KMS-11 (cell line): ENCODE data around the gene KIF6.

Source experiments
- H2AFZ ChIP-seq: fragments of 200-600 bp; sonication (generic); 2 replicates; pipeline ENCODE4 v1.6.1; 2016; ENCODE audit warnings: antibody characterized with exemption, mixed run types, low read depth
- H3K27ac ChIP-seq: fragments of 200-600 bp; sonication (generic); 2 replicates; pipeline ENCODE4 v1.6.1; 2016; ENCODE audit warnings: mild to moderate bottlenecking, mixed run types
- H3K27me3 ChIP-seq: fragments of 200-600 bp; sonication (generic); 2 replicates; pipeline ENCODE4 v1.6.1; 2017; ENCODE audit warnings: mild to moderate bottlenecking, low read depth, mixed run types, moderate library complexity; ENCODE audit not compliant: insufficient read depth
- H3K36me3 ChIP-seq: fragments of 200-600 bp; sonication (generic); 2 replicates; pipeline ENCODE4 v1.6.1; 2017; ENCODE audit warnings: mild to moderate bottlenecking, mixed run types; ENCODE audit not compliant: insufficient read depth
- H3K4me1 ChIP-seq: fragments of 200-600 bp; sonication (generic); 2 replicates; pipeline ENCODE4 v1.6.1; 2016; ENCODE audit warnings: mild to moderate bottlenecking, low read depth, mixed run types; ENCODE audit not compliant: poor library complexity, severe bottlenecking
- H3K4me2 ChIP-seq: fragments of 200-600 bp; sonication (generic); 2 replicates; pipeline ENCODE4 v1.7.0; 2016; ENCODE audit warnings: mild to moderate bottlenecking, mixed run types
- H3K4me3 ChIP-seq: fragments of 200-600 bp; sonication (generic); IDR thresholded peaks from 2 replicates; pipeline ENCODE4 v1.6.1; 2017; ENCODE audit warnings: low read depth, low read length, mixed read lengths; ENCODE audit not compliant: insufficient read depth
- H3K79me2 ChIP-seq: fragments of 200-600 bp; sonication (generic); 2 replicates; pipeline ENCODE4 v1.6.1; 2016; ENCODE audit warnings: low read depth, mixed run types; ENCODE audit not compliant: insufficient read depth
- H3K9ac ChIP-seq: fragments of 200-600 bp; sonication (generic); 2 replicates; pipeline ENCODE4 v1.6.1; 2016; ENCODE audit warnings: mild to moderate bottlenecking, mixed run types
- H4K20me1 ChIP-seq: fragments of 200-600 bp; sonication (generic); 2 replicates; pipeline ENCODE4 v1.6.1; 2016; ENCODE audit warnings: mild to moderate bottlenecking, mixed run types; ENCODE audit not compliant: insufficient read depth
- CTCF ChIP-seq: fragments of 200-600 bp; sonication (generic); conservative IDR thresholded peaks from 2 replicates; pipeline ENCODE4 v1.6.1; 2017; ENCODE audit warnings: low read depth, mild to moderate bottlenecking, antibody characterized with exemption, low read length, moderate library complexity, mixed read lengths

Gene KIF6

GRCh38 chr6:39563566-39564311, 161.5 kb downstream of the KIF6 start:
- Histone ChIP-seq H3K4me1 (no peaks in the 10 kb centered on the region), H3K4me2 (no peak overlapping the region), H3K79me2 (no peaks in the 10 kb centered on the region), H3K36me3 (no peaks in the 10 kb centered on the region), H3K9ac (no peak overlapping the region), H3K27me3 (no peaks in the 10 kb centered on the region), H3K27ac (no peak overlapping the region), H2AFZ (no peak overlapping the region), H3K4me3 (no peak overlapping the region), H4K20me1 (no peaks in the 10 kb centered on the region)
- TF ChIP-seq CTCF, result no peak

DNA sequence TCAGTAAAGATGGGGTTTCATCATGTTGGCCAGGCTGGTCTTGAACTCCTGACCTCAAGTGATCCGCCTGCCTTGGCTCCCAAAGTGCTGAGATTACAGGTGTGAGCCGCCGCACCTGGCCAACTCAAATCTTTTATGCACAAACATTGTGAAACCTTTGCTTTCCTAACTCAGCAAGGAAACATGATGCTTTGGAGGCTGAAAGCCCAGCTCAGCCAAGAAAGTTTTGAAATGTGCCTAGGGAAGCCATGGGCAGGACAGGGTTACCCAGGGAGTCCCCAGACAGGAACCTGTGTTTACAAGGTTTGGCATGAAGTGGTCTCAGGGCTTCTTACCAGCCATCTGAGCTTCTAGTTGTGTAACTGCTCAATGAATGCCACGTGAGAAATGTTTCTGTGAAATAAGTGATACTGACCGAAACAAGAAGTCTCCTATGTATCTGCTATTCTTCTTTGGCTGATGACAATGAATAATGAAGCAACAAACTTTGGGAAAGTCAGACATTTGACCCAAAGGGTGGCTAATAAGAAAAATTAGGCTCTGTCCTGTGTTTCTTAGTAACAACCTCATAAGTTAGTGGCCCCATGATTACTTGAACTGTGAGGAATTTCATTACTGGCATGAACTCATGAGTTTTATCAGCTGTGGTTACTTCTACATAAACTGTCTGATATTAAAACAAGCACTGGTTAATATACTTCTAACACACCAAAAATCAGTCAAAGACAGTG, 163.5 kb downstream of the KIF6 start:
- no peaks in the 10 kb centered on the region for H3K79me2 ChIP-seq
- no peak overlapping the region for H3K27ac ChIP-seq
- H3K27me3 ChIP-seq, result no peaks in the 10 kb centered on the region
- H3K4me1 ChIP-seq, result no peaks in the 10 kb centered on the region
- no peaks in the 10 kb centered on the region for H3K36me3 ChIP-seq
- H2AFZ ChIP-seq, result no peak overlapping the region
- no peaks in the 10 kb centered on the region for H4K20me1 ChIP-seq
- no peak overlapping the region for H3K9ac ChIP-seq
- no peak for TF ChIP-seq CTCF
- no peak overlapping the region for H3K4me3 ChIP-seq
- H3K4me2 ChIP-seq, result no peak overlapping the region

DNA sequence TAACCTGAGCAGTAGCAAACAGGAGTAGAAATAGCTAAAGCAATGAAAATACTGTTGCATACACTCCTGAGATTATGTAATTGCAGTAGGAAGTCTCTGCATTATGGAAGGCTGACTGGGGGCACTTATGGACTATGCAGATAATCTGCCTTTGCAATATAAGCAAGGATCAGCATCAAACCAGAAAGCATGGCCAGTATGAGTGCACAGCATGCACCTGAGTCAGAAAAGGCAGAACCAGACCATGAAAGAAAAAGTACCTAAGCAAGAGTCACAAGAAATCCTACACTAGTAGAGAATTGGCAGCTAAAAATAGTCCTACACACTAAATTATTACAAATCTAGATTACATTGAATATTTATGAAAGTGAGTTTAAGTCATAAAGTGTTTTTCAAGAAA, 164.3 kb downstream of the KIF6 start:
- Histone ChIP-seq H3K27me3 (no peaks in the 10 kb centered on the region), H2AFZ (no peak overlapping the region), H3K9ac (no peak overlapping the region), H3K4me1 (no peaks in the 10 kb centered on the region), H4K20me1 (no peaks in the 10 kb centered on the region), H3K79me2 (no peaks in the 10 kb centered on the region), H3K4me2 (no peak overlapping the region), H3K36me3 (no peaks in the 10 kb centered on the region), H3K4me3 (no peak overlapping the region), H3K27ac (no peak overlapping the region)
- TF ChIP-seq CTCF, result no peak

DNA sequence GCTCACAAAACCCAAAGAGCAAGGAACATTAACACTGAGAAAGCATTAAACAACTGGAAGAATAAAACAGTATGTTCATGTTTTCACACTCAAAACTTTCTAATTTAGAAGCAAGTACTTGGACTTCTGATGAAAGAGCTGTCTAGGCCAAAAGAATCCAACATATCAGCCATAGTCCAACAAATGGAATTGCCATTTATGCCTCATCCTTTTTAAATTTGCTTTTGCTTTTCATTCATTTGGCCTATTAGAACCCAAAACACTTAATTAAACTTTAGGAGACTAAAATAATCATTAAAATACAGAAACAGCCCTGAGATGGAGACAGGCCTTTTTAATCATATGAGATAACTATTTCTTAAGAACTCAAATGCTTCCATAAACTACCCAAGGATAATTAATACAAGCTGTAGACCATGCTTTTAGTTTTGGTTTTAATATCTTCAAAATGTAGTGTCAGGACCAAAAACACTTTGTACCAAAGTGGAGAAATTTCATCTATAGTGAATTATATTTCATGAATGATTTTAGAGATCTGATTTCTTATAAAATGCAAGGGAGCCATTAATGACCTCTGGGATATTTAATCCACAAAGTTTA, 166.5 kb downstream of the KIF6 start:
- H4K20me1 ChIP-seq, result no peaks in the 10 kb centered on the region
- H3K4me3 ChIP-seq, result no peak overlapping the region
- no peaks in the 10 kb centered on the region for H3K36me3 ChIP-seq
- TF ChIP-seq CTCF, result no peak
- no peaks in the 10 kb centered on the region for H3K4me1 ChIP-seq
- H3K4me2 ChIP-seq, result no peak overlapping the region
- no peaks in the 10 kb centered on the region for H3K79me2 ChIP-seq
- H3K9ac ChIP-seq, result no peak overlapping the region
- H2AFZ ChIP-seq, result no peak overlapping the region
- H3K27me3 ChIP-seq, result no peaks in the 10 kb centered on the region
- H3K27ac ChIP-seq, result no peak overlapping the region
